NCI-H2107 (cell line): Measurements from ENCODE around the gene LDB2.
"Not testable (repeated sequence)": the region's sequence is repeated elsewhere in the genome, so short reads cannot be mapped to it uniquely, and the experiment has no call there.

Experiments used
- DNase-seq: peaks from one replicate; lab custom pipeline; 2025; lab: John Stamatoyannopoulos, UW

The LDB2 gene

GRCh38 chr4:16544869-16545268 lies 353.6 kb downstream of the LDB2 start:
- no peak for DNase-seq

- no peak for DNase-seq
These were observed 354.2 kb downstream of the LDB2 start for GRCh38 chr4:16544251-16544721.

DNA sequence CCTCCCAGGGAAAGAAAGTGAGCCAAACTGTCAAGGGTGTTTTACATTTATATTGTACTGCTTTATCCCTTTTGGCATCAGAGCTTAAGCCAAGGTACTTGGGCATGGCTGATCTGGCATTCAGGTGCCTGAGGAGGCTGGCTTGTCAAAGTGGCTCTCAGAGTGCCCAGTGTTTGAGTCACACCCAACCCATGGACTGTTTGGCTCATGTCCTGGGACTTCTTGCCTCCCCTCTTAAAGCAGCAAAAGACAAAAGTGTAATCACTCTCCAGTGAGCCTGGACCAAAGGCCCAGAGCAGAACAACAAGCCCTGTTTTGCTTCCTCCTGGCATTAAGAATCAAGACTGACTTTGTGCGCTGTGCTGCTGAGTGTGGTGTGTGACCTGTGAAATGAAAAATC lies 360.5 kb downstream of the LDB2 start:
- no peak for DNase-seq

DNA sequence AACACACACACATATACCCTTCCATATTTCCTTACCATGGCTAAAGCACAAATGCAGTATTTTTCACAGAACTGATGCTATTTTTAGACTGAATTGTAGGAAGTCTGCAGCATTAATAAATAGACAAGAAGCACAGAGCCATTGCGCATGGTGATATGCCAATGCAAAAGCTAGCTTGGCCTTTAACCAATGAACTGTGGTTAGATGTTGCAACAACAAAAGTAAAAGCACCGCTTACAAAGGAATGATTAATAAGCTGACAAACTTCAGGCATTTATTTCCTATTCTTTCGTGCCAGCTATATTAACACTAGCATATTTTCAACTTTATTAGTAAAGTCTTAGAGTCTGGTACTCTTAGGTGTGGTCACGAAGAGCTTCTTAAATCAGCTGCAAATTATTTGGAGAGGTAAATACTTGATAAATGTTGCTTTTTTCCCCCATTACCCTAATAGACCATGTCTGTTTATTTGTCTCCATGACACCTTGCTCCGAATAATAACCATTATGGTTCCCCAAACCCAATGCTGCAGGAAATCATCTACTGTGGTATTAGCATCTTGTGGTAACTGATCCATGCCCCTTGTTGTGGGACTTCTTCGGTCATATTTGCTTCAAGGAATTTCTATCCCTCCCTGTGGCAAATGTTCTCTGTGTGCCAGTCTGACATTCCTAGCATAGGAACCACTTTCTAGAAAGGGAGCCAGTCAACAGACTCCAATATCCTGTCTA lies 366.0 kb downstream of the LDB2 start:
- DNase-seq = no peak

DNA sequence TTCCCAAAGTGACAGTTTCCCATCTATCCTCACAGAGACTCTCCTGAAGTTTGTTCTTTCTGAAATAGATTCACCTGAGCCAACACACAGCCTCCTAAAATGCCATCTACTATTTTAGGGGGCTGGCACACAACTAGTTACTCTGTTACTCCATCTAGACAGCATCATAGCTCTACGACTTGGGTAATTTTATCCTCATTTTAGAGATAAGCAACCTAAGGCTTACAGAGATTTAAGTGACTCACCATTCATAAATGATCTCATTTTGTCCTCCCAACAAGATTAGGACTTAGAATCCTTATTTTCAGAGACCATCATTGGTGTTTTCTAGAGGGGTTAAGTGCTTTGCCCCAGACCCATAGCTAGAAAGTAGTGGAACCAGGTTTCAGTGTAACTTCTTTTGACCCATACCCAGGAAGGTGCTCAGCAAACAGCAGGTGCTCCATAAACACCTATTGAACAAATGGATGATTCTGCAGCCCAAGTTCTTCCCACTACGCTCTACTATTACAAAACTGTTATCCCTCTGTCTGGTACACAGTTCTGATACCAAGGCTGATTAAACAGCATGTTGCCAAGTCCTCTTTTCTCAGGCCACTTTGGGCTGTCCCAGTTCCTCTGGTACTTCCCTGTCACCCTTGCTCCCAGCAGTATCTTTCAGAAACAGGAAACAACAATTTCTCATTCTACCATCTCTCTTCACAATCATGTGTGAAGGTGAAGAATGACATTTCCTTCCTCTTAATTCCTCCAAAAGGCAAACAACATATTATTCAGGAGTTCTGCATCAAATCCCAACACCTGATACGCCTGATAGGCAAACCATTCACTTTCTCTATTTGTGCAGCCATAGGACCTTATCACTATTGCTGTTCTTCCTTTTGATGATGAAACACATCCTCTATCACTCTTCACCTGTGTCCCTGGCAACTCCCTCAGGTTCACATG lies 367.5 kb downstream of the LDB2 start:
- no peak for DNase-seq

DNA sequence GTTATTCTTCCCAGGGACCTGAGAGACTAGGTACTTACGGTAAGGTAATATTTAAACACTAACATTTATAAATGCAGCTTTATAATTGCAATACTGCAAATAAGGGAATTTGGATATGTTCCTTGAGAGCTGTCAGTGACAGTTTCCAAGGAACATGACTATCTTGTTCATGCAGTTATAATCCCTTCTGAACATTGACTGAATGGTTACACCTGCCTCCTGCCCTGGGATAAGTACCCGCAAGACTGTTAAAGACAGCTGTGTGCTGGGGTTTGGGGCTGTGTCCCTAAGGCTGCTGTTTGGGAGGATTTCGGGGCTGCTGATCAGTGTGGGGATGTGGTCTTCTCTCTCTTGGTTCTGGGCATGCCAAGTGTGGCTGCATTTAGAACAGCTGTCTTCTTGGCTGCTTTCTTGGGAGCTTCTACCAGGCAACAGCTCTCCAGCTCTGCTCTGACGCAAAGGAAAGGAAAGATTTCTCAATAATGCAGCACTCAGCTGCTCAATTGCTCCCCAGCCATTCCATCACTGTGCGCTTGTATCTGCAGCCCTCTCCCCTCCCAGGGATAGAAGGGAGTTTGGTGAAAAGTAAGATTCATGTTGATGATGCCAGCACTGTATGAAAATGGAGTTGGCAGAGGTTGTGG lies 373.4 kb downstream of the LDB2 start:
- no peak for DNase-seq

DNA sequence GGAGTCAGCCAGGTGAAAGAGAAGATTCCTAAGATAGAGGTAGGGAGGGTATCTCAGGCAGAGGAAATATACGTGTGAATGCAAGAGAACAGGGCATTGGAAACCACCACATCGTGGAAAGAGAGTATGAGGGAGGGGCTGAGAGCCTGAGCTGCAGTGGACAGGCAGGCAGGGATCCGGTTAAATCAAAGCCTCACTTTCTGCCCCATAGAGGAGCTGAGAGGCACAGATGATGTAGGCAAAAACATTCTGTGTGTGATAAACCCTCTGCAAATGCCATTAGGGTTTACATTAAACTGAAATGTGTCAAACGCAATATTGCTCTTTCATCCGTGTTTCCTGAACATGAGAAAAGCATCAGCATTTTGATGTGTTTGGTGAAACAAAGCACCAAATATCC lies 374.0 kb downstream of the LDB2 start:
- no peak for DNase-seq

GRCh38 chr4:16523526-16523925 lies 374.9 kb downstream of the LDB2 start:
- DNase-seq = not testable (repeated sequence)

GRCh38 chr4:16521156-16521915 lies 377.1 kb downstream of the LDB2 start:
- DNase-seq = no peak

- DNase-seq = no peak
These were observed 381.5 kb downstream of the LDB2 start for GRCh38 chr4:16516796-16517439.

GRCh38 chr4:16513876-16514275 lies 384.6 kb downstream of the LDB2 start:
- no peak for DNase-seq

DNA sequence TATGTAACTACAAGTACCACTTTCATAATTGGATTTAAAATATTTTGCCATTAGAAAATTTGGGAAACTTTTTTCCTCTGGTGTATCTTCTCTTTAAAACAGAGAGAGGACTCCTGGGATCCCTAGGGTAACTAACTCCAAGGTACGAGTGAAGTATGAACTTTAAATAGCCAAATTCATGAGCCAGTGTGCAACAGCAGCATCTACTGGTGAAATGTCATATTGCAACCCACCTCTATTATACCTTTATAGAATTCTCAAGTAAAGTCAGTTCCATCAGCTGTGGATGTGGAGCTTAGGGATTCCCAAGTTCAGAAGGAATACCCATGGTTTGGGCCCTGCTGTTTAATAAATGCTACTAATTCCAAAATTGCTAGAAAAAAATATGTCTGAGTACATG lies 389.5 kb downstream of the LDB2 start:
- no peak for DNase-seq

DNA sequence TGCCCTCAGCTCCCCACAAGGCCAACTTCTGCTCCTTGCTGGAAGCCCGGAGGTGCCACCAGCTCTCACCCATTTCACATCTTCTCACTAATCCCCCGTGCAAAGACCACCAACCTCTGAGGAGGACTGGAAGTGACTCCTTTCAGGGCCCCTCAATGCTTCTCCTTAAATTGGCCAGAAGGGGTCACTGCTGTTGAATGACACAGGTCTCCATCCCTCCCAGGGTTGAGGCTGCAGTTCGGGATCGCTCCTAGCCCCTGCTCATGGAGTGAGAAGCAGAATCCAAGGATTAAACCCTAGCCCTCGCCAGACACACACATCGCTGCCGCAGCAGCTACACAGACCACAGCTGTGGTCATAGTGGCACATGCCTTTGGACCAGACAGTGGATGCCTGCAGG lies 392.7 kb downstream of the LDB2 start:
- DNase-seq = no peak

DNA sequence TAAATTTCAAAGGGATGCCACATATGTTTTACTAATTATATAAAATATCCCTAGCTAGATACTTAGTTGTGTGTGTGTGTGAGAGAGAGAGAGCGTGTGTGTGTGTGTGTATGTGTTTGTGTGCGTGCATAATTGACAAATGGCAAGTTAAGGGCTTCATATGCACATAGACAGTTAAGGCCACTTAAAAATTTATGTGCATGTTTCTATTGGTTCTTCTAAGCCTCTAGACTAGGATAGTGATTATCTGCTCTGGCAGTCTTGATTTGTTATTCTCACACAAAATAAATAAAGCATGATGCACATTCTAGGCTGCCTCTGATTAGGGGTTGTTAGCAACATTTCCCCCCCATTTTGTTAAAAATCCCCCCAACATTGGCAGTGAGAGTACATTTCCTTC lies 393.2 kb downstream of the LDB2 start:
- DNase-seq = no peak

GRCh38 chr4:16503421-16504100 lies 394.9 kb downstream of the LDB2 start:
- no peak for DNase-seq

DNA sequence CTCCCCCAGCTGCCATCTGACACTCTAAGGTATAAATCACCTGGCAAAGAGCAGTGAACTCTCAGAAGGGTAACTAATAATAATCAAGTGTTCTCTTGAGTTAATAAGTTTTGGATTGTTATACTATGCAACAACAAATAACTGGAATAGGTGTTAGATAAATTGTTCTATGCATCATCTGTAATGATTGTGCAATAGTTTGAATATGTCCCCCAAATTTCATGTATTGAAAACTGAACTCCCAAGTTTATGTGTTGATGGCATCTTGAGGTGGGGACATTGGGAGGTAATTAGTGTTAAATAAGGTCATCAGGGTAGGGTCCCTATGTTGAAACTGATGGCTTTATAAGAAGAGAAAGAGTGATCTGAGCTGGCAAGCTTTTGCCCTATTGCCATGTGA lies 399.5 kb downstream of the LDB2 start:
- DNase-seq = no peak

- no peak for DNase-seq
These were observed 401.9 kb downstream of the LDB2 start for GRCh38 chr4:16496501-16496900.

DNA sequence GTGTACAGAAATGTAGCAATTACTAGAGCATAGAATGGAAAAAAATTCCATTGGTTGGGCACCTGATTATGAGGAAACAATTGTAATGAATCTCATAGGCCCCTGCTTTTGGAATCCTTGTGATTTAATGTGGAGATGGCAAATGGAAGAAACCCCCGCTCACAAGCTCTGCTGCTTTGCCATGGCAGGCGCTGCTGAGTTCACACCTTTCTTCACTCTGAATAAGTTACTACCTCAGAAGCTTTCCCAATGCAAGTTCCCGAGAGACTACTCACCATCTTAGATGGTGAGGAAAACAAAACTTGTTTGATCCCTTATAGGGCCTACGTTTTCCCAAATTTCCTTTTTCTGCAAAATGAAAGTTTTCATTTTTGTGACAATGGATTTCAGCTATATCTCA lies 405.6 kb downstream of the LDB2 start:
- no peak for DNase-seq

- no peak for DNase-seq
These were observed 409.2 kb downstream of the LDB2 start for GRCh38 chr4:16489226-16489625.

- no peak for DNase-seq
These were observed 410.4 kb downstream of the LDB2 start for GRCh38 chr4:16488084-16488483.

DNA sequence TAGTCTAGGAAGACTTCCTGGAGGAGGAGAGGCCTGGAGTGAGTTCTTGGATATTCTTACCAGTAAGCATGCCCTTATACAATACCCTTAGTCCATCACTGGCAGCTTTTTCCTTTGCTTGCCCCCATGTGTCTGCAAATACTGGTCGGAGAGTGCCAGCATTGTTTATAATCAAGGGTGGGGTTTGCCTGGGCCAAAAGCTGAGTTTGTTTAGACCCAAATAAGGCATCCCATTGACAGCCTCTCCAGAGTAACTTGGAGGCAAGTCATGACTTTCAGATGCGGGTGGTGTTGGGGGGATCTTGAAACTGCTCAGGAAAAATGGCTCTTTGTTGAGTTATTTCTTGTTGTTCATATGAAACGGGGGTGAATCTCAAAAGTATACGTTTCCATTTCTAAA lies 413.7 kb downstream of the LDB2 start:
- no peak for DNase-seq
